Caco-2 (cell line): ENCODE data around the gene GRK7. TPM values are rescaled to one million over a fixed set of nuclear protein-coding genes. Genes with fewer than 3 reads are reported as not detected.

ENCODE experiments used
- BruUV-seq: library from RNA; stranded (reverse); fragments of 400-500 nt; replicated peaks from 2 replicates; lab custom pipeline; 2021; lab: Mats Ljungman, UMichigan
- CTCF ChIA-PET: fragments of 300-600 bp; sonication (Branson Sonifier 250); formaldehyde crosslinking; loops from one replicate; lab custom pipeline; 2022; ENCODE audit warnings: antibody characterized with exemption; lab: Charles Lee
- POLR2A ChIA-PET: fragments of 300-600 bp; sonication (Branson Sonifier 250); formaldehyde crosslinking; loops from one replicate; lab custom pipeline; 2022; ENCODE audit warnings: antibody characterized with exemption; lab: Charles Lee
- DNase-seq, 2 experiments: peaks; one replicate each; pipeline versions ENCODE4 v3.0.0 to v3.0.0-alpha.2; 2020 to 2022
- H3K27me3 ChIP-seq: replicated peaks from 2 replicates; pipeline ENCODE4 v1.6.0; 2011; ENCODE audit warnings: low read length; ENCODE audit not compliant: control insufficient read depth, insufficient read depth
- H3K36me3 ChIP-seq: 2 replicates; pipeline ENCODE4 v1.5.1; 2011; ENCODE audit warnings: low read length; ENCODE audit not compliant: control insufficient read depth, insufficient read depth
- H3K4me1 ChIP-seq: fragments of 250-450 bp; sonication (Bioruptor Pico); 2 replicates; pipeline ENCODE4 v1.5.1; 2020; ENCODE audit warnings: mild to moderate bottlenecking
- H3K4me3 ChIP-seq: 2 replicates; pipeline ENCODE4 v1.5.1; 2011; ENCODE audit warnings: low read depth, mild to moderate bottlenecking, control low read depth, low read length
- H3K9me3 ChIP-seq: fragments of 250-450 bp; sonication (Bioruptor Pico); 2 replicates; pipeline ENCODE4 v1.5.1; 2020; ENCODE audit warnings: mild to moderate bottlenecking, moderate library complexity
- H3K27ac Mint-ChIP-seq: one replicate; pipeline ENCODE4 v1.8.0; 2022; ENCODE audit warnings: mixed read lengths; ENCODE audit not compliant: unreplicated experiment
- H3K27me3 Mint-ChIP-seq: one replicate; pipeline ENCODE4 v1.8.0; 2022; ENCODE audit warnings: mixed read lengths; ENCODE audit not compliant: insufficient read depth, unreplicated experiment
- H3K36me3 Mint-ChIP-seq: one replicate; pipeline ENCODE4 v1.8.0; 2022; ENCODE audit warnings: mild to moderate bottlenecking, mixed read lengths; ENCODE audit not compliant: insufficient read depth, unreplicated experiment
- H3K4me1 Mint-ChIP-seq: one replicate; pipeline ENCODE4 v1.8.0; 2022; ENCODE audit warnings: low read depth, mixed read lengths; ENCODE audit not compliant: unreplicated experiment
- H3K4me3 Mint-ChIP-seq: one replicate; pipeline ENCODE4 v1.8.0; 2022; ENCODE audit warnings: mild to moderate bottlenecking, moderate library complexity, mixed read lengths; ENCODE audit not compliant: unreplicated experiment
- H3K9me3 Mint-ChIP-seq: one replicate; pipeline ENCODE4 v1.8.0; 2022; ENCODE audit warnings: mixed read lengths; ENCODE audit not compliant: unreplicated experiment
- CTCF ChIP-seq, 2 experiments: fragments of 200-600 bp in 1 of 2; IDR thresholded peaks; 1 replicate in 1 of 2; 2 replicates in 1 of 2; pipeline versions ENCODE4 v1.5.1 to v1.8.0; 2011 to 2022; ENCODE audit warnings: antibody characterized with exemption in 1 of 2, control low read depth in 1 of 2, inconsistent platforms in 1 of 2, low read depth in 1 of 2, low read length in 1 of 2, mild to moderate bottlenecking in 1 of 2, moderate library complexity in 1 of 2; ENCODE audit not compliant: insufficient read depth in 1 of 2, severe bottlenecking in 1 of 2, unreplicated experiment in 1 of 2
- intact Hi-C: fragments of 100-400 bp; cut with micrococcal nuclease; formaldehyde crosslinking; loops from one replicate; pipeline ENCODE4 v1.10.0; 2022; ENCODE audit not compliant: unreplicated experiment
- total RNA-seq: library from RNA; stranded (reverse); gene quantifications from 2 replicates; pipeline ENCODE4 v1.2.3, GENCODE V29; 2022

GRK7 gene
- total RNA-seq, 1 experiment from 2014 or later: not detected

GRCh38 chr3:141722648-141723047, 40.6 kb upstream of the GRK7 start:
- no peak overlapping the region for H3K27ac Mint-ChIP-seq
- peaks cover 2% of the 10 kb centered on the region for H3K27me3 Mint-ChIP-seq
- DNase-seq: no peak
- Histone ChIP-seq H3K9me3 (no peaks in the 10 kb centered on the region), H3K4me3 (no peak overlapping the region), H3K4me1 (no peaks in the 10 kb centered on the region), H3K36me3 (no peaks in the 10 kb centered on the region), H3K27me3 (no peaks in the 10 kb centered on the region)
- CTCF ChIA-PET: no interaction called here
- H3K4me1 Mint-ChIP-seq: no peaks in the 10 kb centered on the region
- H3K36me3 Mint-ChIP-seq: no peaks in the 10 kb centered on the region
- H3K4me3 Mint-ChIP-seq: no peak overlapping the region
- intact Hi-C loops: no loop called here
- no TSS peak for BruUV-seq
- no peaks in the 10 kb centered on the region for H3K9me3 Mint-ChIP-seq
- POLR2A ChIA-PET: no interaction called here
- TF ChIP-seq CTCF (IDR thresholded peaks at IDR 0.05; ENCODE audit: insufficient read depth in 1 of 2, low read depth in 1 of 2, low read length in 1 of 2, severe bottlenecking in 1 of 2, unreplicated experiment in 1 of 2): no peak

- intact Hi-C loops: no loop called here
- H3K4me3 ChIP-seq: no peak overlapping the region
- POLR2A ChIA-PET: no interaction called here
- no peaks in the 10 kb centered on the region for H3K9me3 Mint-ChIP-seq
- no peak overlapping the region for H3K27ac Mint-ChIP-seq
- H3K27me3 Mint-ChIP-seq: no peaks in the 10 kb centered on the region
- DNase-seq: no peak
- H3K4me1 Mint-ChIP-seq: no peaks in the 10 kb centered on the region
- CTCF ChIA-PET: no interaction called here
- peaks cover 5% of the 10 kb centered on the region for H3K4me1 ChIP-seq
- TF ChIP-seq CTCF (IDR thresholded peaks at IDR 0.05; ENCODE audit: insufficient read depth in 1 of 2, low read depth in 1 of 2, low read length in 1 of 2, severe bottlenecking in 1 of 2, unreplicated experiment in 1 of 2): no peak
- no peak overlapping the region for H3K4me3 Mint-ChIP-seq
- no peaks in the 10 kb centered on the region for H3K36me3 Mint-ChIP-seq
- H3K36me3 ChIP-seq: no peaks in the 10 kb centered on the region
- no TSS peak for BruUV-seq
- no peaks in the 10 kb centered on the region for H3K27me3 ChIP-seq
- H3K9me3 ChIP-seq: no peaks in the 10 kb centered on the region
These were observed 40.0 kb upstream of the GRK7 start for GRCh38 chr3:141723255-141723654.

GRCh38 chr3:141724186-141724585, 39.0 kb upstream of the GRK7 start:
- Histone ChIP-seq H3K27me3 (no peaks in the 10 kb centered on the region), H3K4me1 (peaks cover 9% of the 10 kb centered on the region), H3K36me3 (no peaks in the 10 kb centered on the region), H3K9me3 (no peaks in the 10 kb centered on the region), H3K4me3 (no peak overlapping the region)
- H3K36me3 Mint-ChIP-seq: no peaks in the 10 kb centered on the region
- intact Hi-C loops: no loop called here
- no peak for TF ChIP-seq CTCF (IDR thresholded peaks at IDR 0.05; ENCODE audit: insufficient read depth in 1 of 2, low read depth in 1 of 2, low read length in 1 of 2, severe bottlenecking in 1 of 2, unreplicated experiment in 1 of 2)
- ChIA-PET CTCF (no interaction called here), POLR2A (no interaction called here)
- H3K9me3 Mint-ChIP-seq: no peaks in the 10 kb centered on the region
- H3K4me1 Mint-ChIP-seq: peaks cover 9% of the 10 kb centered on the region
- no peak overlapping the region for H3K27ac Mint-ChIP-seq
- no TSS peak for BruUV-seq
- no peak overlapping the region for H3K4me3 Mint-ChIP-seq
- DNase-seq: no peak
- H3K27me3 Mint-ChIP-seq: no peaks in the 10 kb centered on the region
